Activated CD4-positive, alpha-beta T cell treated with anti-CD3 and anti-CD28 coated beads for 36 hours (primary cell): ENCODE measurements around the gene LURAP1L. TPM values are rescaled to one million over a fixed set of nuclear protein-coding genes. Genes with fewer than 3 reads are reported as not detected.

Experiments used
- ATAC-seq: fragments of 200-7000 bp; cut with Tn5 transposase; one replicate; pipeline ENCODE4 v1.10.0; 2021; ENCODE audit warnings: mild to moderate bottlenecking, moderate library complexity
- CTCF ChIA-PET: fragments of 350-600 bp; sonication (Branson Sonifier 250); formaldehyde crosslinking; loops from one replicate; lab custom pipeline; 2021; ENCODE audit warnings: antibody characterized with exemption; lab: Charles Lee
- POLR2A ChIA-PET: fragments of 350-600 bp; sonication (Branson Sonifier 250); formaldehyde crosslinking; loops from one replicate; lab custom pipeline; 2021; ENCODE audit warnings: antibody characterized with exemption, inconsistent platforms; lab: Charles Lee
- DNase-seq: peaks from one replicate; pipeline ENCODE4 v3.0.0-alpha.2; 2020
- H3K27ac Mint-ChIP-seq: one replicate; pipeline ENCODE4 v1.8.0; 2021; ENCODE audit warnings: mixed read lengths
- H3K27me3 Mint-ChIP-seq: one replicate; pipeline ENCODE4 v1.8.0; 2021; ENCODE audit warnings: mixed read lengths
- H3K36me3 Mint-ChIP-seq: one replicate; pipeline ENCODE4 v1.8.0; 2021; ENCODE audit warnings: low read depth, mixed read lengths
- H3K4me1 Mint-ChIP-seq: one replicate; pipeline ENCODE4 v1.8.0; 2021; ENCODE audit warnings: mixed read lengths
- H3K4me3 Mint-ChIP-seq: one replicate; pipeline ENCODE4 v1.8.0; 2021; ENCODE audit warnings: mild to moderate bottlenecking, moderate library complexity, mixed read lengths
- H3K9me3 Mint-ChIP-seq: one replicate; pipeline ENCODE4 v1.8.0; 2021; ENCODE audit warnings: low read depth, mixed read lengths
- intact Hi-C, 2 experiments: fragments of 100-400 bp; cut with DNase I in 1 of 2; cut with micrococcal nuclease in 1 of 2; formaldehyde crosslinking; loops; one replicate each; pipeline versions ENCODE4 v1.14.2 to v1.15.1; 2022 to 2024; cut with DNase I, micrococcal nuclease
- total RNA-seq, 2 experiments: library from RNA; stranded (reverse); gene quantifications; one replicate each; pipeline ENCODE4 v1.2.3, GENCODE V29; 2021

Gene LURAP1L
- total RNA-seq, 2 experiments from 2014 or later = not detected

DNA sequence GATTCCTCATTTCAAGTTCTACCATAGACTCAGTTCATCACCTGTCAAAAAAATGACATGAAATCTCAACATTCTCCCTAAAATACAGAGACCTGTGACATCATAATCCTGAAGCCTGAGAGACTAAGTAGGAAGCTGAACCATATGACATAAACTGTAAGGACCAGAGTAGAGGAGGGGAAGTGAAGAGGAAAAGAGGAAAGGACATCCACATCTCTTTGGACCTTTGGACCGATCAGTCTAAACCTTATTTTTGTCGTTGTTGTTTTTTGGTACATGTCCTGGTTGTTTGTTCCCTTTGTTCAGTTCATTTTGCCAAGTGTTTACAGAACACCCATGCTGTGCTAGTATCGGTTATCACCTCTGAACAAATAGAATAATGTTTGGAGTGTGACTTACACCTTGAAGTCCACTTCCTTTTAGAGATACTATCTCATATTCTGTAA lies 41.9 kb downstream of the LURAP1L start:
- CTCF ChIA-PET = no interaction called here
- no peaks in the 10 kb centered on the region for H3K27me3 Mint-ChIP-seq
- no peak for ATAC-seq
- no peaks in the 10 kb centered on the region for H3K36me3 Mint-ChIP-seq
- no peak overlapping the region for H3K4me3 Mint-ChIP-seq
- H3K27ac Mint-ChIP-seq = no peak overlapping the region
- POLR2A ChIA-PET = no interaction called here
- DNase-seq = no peak
- H3K4me1 Mint-ChIP-seq = no peaks in the 10 kb centered on the region
- H3K9me3 Mint-ChIP-seq = peaks cover 7% of the 10 kb centered on the region
- intact Hi-C loops = no loop called here

DNA sequence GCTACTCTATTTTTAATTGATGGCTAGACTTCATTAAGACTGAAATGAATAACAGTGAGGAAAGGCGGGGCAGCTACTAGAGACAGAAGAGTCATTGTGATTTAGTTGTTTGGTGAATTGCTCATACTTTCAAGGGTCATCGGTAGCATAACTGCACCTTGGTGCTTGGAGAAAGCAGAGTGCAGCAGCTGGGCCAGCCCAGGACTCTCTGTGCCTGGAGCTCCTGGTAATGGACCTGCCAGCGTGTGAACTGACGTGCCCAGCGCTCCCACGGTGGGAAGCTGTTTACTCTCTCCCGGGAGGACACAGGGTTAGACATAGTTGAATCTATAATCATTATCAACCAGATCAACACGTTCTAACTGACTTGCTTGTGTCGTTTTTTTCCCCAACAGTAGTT lies 42.9 kb downstream of the LURAP1L start:
- CTCF ChIA-PET = interaction anchor here (1.0 kb wide), 1 partner anchor 1794 kb away, joined by 4 read pairs; no protein-coding TSS in a partner anchor
- no peak overlapping the region for H3K27ac Mint-ChIP-seq

DNA sequence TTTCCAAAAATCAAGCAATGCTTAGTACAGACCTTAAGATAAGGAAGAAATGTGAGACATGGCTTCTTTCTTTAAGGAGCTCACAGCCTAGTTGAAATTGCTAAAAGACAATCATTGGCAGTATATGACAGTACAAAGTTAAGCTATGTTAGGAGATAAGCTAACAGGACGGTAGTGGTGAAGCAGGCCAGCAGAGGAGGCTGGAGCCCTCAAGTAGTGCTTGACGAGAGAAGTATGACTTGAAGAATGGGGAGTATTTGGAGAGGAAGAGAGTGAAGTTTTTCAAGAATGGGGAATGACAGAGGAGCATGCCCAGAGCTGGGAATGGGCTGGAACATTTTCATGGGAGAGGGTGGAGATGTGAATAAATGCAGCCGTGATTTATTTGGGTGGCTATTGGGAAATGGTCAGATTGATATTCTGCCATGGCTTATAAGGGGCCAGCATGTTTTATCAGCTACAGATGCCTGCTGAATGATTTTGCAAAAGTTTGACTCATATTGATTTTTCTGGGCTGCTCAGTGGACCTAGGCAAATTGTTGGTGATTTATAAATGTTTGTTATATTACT lies 43.7 kb downstream of the LURAP1L start:
- intact Hi-C loops = no loop called here
- Mint-ChIP-seq H3K27ac (no peak overlapping the region), H3K36me3 (no peaks in the 10 kb centered on the region), H3K9me3 (peaks cover 7% of the 10 kb centered on the region), H3K4me1 (no peaks in the 10 kb centered on the region), H3K27me3 (no peaks in the 10 kb centered on the region), H3K4me3 (no peak overlapping the region)
- POLR2A ChIA-PET = no interaction called here
- DNase-seq (no peak), ATAC-seq (no peak)
- CTCF ChIA-PET = interaction anchor here (1.0 kb wide), 1 partner anchor 1793 kb away, joined by 4 read pairs; no protein-coding TSS in a partner anchor

More for the DNA sequence above, 42.9 kb downstream of the LURAP1L start:
- Mint-ChIP-seq H3K4me3 (no peak overlapping the region), H3K9me3 (peaks cover 7% of the 10 kb centered on the region), H3K36me3 (no peaks in the 10 kb centered on the region), H3K4me1 (no peaks in the 10 kb centered on the region), H3K27me3 (no peaks in the 10 kb centered on the region)
- intact Hi-C loops = no loop called here
- DNase-seq (no peak), ATAC-seq (no peak)
- POLR2A ChIA-PET = no interaction called here

DNA sequence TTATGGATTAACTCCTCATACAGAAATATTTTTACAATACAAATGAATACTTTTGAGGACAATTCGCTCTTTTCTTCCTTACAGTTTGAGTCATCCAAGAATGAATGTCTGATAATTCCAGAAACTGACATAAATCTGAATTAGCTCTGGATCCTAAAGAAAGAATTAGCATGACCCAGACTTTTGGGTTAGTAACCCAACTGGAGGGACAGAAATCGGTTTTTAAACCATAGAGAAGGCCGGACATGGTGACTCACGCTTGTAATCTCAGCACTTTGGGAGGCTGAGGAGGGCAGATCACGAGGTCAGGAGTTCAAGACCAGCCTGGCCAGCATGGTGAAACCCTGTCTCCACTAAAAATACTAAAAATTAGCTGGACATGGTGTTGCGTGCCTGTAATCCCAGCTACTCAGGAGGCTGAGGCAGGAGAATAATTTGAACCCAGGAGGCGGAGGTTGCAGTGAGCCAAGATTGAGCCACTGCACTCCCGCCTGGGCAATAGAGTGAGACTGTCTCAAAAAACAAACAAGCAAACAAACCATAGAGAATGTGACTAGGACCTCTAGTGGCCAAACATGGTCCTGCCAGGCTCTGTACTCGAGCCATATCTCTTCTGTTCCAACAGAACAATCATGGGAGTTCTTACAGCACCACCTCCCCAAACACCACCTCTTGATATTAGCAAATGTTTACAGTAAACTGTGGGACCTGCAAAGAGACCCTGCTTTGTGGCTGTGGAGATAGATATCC lies 44.8 kb downstream of the LURAP1L start:
- Mint-ChIP-seq H3K36me3 (no peaks in the 10 kb centered on the region), H3K27me3 (no peaks in the 10 kb centered on the region), H3K9me3 (peaks cover 4% of the 10 kb centered on the region), H3K4me3 (no peak overlapping the region), H3K27ac (no peak overlapping the region), H3K4me1 (no peaks in the 10 kb centered on the region)
- DNase-seq = no peak
- CTCF ChIA-PET = no interaction called here
- intact Hi-C loops = no loop called here
- POLR2A ChIA-PET = no interaction called here
- no peak for ATAC-seq

DNA sequence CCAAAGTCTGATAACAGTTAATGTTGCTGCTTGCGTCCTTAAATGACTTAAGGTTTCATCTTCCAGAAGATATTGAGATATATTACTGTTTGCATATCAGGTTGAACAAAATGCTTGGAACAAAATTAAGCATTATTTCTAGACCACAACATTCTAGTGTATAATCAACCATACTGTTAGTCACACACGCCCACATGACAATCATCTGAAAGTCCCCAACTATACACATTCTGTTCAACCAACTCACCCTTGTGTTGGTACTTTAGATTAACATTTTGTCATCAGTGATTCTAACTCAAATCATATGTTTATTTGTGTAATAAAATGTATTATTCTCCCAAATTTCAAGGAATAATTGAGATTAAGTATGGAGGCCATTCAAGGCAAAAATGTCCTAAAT lies 47.3 kb downstream of the LURAP1L start:
- H3K4me1 Mint-ChIP-seq = no peaks in the 10 kb centered on the region
- ChIA-PET POLR2A (no interaction called here), CTCF (no interaction called here)
- no peak for DNase-seq
- no peaks in the 10 kb centered on the region for H3K36me3 Mint-ChIP-seq
- H3K27ac Mint-ChIP-seq = no peak overlapping the region
- no peaks in the 10 kb centered on the region for H3K27me3 Mint-ChIP-seq
- intact Hi-C loops = no loop called here
- H3K4me3 Mint-ChIP-seq = no peak overlapping the region
- ATAC-seq = no peak
- peaks cover 4% of the 10 kb centered on the region for H3K9me3 Mint-ChIP-seq

DNA sequence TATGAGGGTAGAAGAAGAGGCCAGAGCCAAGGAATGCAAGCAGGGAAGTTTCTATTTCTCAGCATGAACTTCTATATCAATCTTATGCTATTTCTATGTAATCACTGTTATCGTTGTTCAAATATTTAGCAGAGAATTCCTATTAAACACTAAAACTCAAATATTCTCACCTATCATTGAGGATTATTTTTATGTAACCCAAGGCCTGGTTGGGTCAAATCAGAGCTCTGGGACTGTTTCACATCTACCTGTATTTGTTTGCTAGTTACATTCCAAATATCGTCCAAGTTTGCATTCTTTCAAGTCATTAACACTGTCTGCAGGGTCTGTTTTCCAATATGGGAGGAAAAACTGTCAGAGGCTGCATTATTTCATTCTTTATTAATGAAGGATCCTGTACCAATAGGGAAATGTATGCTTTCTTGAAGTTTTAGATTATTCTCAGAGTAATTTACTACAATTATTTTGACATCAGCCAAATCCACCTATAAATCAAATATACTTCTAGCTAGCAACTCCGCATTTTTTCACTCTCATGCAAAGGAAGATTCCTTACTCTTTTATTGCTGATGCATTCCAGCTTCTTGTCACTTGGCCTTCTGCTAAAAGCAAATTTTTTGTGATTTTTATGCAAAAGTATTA lies 52.2 kb downstream of the LURAP1L start:
- no peak overlapping the region for H3K4me3 Mint-ChIP-seq
- no peak for DNase-seq
- no peaks in the 10 kb centered on the region for H3K27me3 Mint-ChIP-seq
- CTCF ChIA-PET = no interaction called here
- no peaks in the 10 kb centered on the region for H3K9me3 Mint-ChIP-seq
- H3K4me1 Mint-ChIP-seq = no peaks in the 10 kb centered on the region
- ATAC-seq = no peak
- H3K27ac Mint-ChIP-seq = no peak overlapping the region
- intact Hi-C loops = no loop called here
- POLR2A ChIA-PET = no interaction called here
- H3K36me3 Mint-ChIP-seq = no peaks in the 10 kb centered on the region

DNA sequence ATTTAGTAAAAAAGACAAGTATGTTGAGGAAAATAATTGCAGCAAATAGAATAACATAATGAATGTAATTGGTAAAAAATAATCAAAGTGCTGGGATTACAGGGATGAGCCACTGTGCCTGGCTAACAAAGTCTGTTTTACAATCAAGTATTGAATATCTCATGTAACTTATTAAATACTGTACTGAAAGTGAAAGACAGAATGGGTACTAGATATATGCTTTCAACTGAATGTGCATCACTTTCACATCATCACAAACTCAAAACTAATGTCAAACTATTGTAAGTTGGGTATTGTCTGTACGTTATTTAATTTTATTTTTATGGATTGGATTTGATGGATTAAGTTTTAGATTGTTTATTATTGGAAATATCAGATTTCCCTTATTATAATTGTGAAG lies 58.9 kb downstream of the LURAP1L start:
- H3K9me3 Mint-ChIP-seq = peaks cover 15% of the 10 kb centered on the region
- H3K4me1 Mint-ChIP-seq = no peaks in the 10 kb centered on the region

DNA sequence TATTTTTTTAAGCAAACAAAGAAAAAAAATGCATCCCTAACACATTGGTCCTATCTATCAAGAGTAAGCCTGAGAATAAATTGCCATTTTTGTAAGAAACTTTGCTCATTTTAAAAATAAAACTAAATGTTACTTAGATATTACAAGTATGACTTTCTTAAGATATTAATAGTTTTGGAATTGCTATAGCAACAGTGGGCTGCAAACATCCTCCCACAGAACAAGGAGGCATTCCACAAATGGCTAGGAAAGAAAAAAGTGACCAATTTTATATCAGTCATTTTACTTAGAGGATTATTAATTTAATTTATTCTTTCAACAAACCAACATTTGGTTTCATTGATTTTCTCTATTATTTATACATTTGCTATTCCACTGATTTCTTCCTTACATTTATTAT lies 63.7 kb downstream of the LURAP1L start:
- intact Hi-C loops = loop anchor here in 1 of 2 experiments (5.0 kb wide), 1 partner anchor 49 kb away; no protein-coding TSS in a partner anchor
- ATAC-seq = no peak
- CTCF ChIA-PET = no interaction called here
- POLR2A ChIA-PET = no interaction called here
- H3K4me3 Mint-ChIP-seq = no peak overlapping the region
- H3K27me3 Mint-ChIP-seq = no peaks in the 10 kb centered on the region
- no peak overlapping the region for H3K27ac Mint-ChIP-seq
- H3K4me1 Mint-ChIP-seq = no peaks in the 10 kb centered on the region
- peaks cover 18% of the 10 kb centered on the region for H3K9me3 Mint-ChIP-seq
- no peak for DNase-seq
- H3K36me3 Mint-ChIP-seq = no peaks in the 10 kb centered on the region

More for the DNA sequence above, 58.9 kb downstream of the LURAP1L start:
- Mint-ChIP-seq H3K4me3 (no peak overlapping the region), H3K27me3 (no peaks in the 10 kb centered on the region), H3K27ac (no peak overlapping the region), H3K36me3 (no peaks in the 10 kb centered on the region)
- ChIA-PET CTCF (no interaction called here), POLR2A (no interaction called here)
- intact Hi-C loops = no loop called here
- DNase-seq = no peak
- no peak for ATAC-seq

DNA sequence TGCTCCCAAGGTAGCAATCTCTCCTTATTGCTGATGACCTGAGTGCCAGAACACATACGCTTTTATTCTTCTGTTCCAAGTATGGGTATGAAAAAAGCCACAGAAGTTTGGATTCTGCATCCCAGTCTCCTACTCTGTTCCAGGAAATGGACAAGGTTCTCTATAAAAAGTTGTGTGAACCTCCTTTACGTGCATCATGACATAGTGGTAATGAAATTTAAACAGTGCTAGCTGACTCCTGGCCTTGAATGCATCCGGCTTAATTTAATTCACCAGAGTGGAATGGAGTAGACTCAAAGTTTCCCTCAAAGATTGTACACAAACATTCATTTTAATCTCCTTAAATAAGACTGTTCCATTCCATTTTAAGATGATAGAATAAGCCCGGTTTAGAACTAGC lies 68.9 kb downstream of the LURAP1L start:
- POLR2A ChIA-PET = no interaction called here

DNA sequence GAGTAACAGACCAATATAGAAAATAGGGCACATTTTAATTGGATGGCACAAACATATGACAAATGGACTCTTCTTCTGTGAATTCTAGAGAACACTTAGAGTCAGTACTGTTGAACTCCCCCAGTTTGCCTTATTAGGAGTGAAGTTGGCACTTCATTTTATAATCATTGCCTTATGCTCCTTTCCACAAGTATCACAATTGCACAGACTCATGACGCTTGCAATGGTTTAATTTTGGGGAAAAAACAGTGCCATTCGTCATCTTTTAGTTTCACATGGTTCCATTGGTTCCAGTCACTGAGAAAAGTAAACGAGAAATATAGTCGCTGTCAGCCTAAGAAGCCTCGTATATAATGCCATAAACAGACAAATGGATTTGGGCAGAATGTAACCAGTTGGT lies 71.2 kb downstream of the LURAP1L start:
- ATAC-seq = no peak
- H3K27ac Mint-ChIP-seq = no peak overlapping the region

More for the DNA sequence above, 68.9 kb downstream of the LURAP1L start:
- H3K9me3 Mint-ChIP-seq = peaks cover 3% of the 10 kb centered on the region
- H3K27me3 Mint-ChIP-seq = no peaks in the 10 kb centered on the region
- CTCF ChIA-PET = no interaction called here
- H3K4me3 Mint-ChIP-seq = no peak overlapping the region
- DNase-seq (no peak), ATAC-seq (no peak)
- intact Hi-C loops = no loop called here
- H3K4me1 Mint-ChIP-seq = no peaks in the 10 kb centered on the region
- H3K36me3 Mint-ChIP-seq = no peaks in the 10 kb centered on the region
- H3K27ac Mint-ChIP-seq = no peak overlapping the region

DNA sequence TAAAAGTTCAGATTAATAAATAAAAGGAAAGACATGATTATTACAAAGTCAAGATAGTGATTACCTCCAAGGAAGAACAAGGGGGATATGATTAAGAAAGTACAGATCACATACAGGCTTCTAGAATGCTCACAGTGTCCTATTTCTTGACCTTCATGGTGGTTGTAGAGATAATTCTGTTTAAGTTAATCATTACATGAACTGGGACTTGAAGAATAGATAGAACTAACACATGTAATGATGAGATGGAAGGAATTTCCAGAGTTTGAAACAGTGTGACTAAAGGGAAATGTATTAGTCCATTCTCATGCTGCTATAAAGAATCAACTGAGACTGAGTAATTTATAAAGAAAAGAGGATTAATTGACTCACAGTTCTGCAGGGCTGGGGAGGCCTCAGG lies 72.7 kb downstream of the LURAP1L start:
- ChIA-PET CTCF (no interaction called here), POLR2A (no interaction called here)
- H3K9me3 Mint-ChIP-seq = peaks cover 6% of the 10 kb centered on the region
- intact Hi-C loops = no loop called here
- H3K27me3 Mint-ChIP-seq = no peaks in the 10 kb centered on the region
- H3K27ac Mint-ChIP-seq = no peak overlapping the region
- DNase-seq = no peak
- ATAC-seq = no peak
- no peaks in the 10 kb centered on the region for H3K4me1 Mint-ChIP-seq
- no peaks in the 10 kb centered on the region for H3K36me3 Mint-ChIP-seq
- H3K4me3 Mint-ChIP-seq = no peak overlapping the region

More for the DNA sequence above, 71.2 kb downstream of the LURAP1L start:
- Mint-ChIP-seq H3K9me3 (peaks cover 3% of the 10 kb centered on the region), H3K4me3 (no peak overlapping the region), H3K27me3 (no peaks in the 10 kb centered on the region), H3K4me1 (no peaks in the 10 kb centered on the region), H3K36me3 (no peaks in the 10 kb centered on the region)
- CTCF ChIA-PET = no interaction called here
- DNase-seq = no peak
- POLR2A ChIA-PET = no interaction called here
- intact Hi-C loops = no loop called here
